GM12874 (cell line): ENCODE results near the gene COL27A1.

Experiments used
- CTCF ChIP-seq: IDR thresholded peaks from 2 replicates; pipeline ENCODE4 v1.5.1; 2011; ENCODE audit warnings: low read depth, mild to moderate bottlenecking, control low read depth, low read length, moderate library complexity; ENCODE audit not compliant: insufficient read depth

Gene COL27A1

GRCh38 chr9:114273461-114273881 lies 118.1 kb downstream of the COL27A1 start:
- no peak for TF ChIP-seq CTCF

- TF ChIP-seq CTCF, result no peak
Observed at GRCh38 chr9:114274217-114274616, 118.9 kb downstream of the COL27A1 start.

GRCh38 chr9:114275246-114276004 lies 120.1 kb downstream of the COL27A1 start:
- TF ChIP-seq CTCF, result no peak

GRCh38 chr9:114276908-114277821 lies 121.8 kb downstream of the COL27A1 start:
- no peak for TF ChIP-seq CTCF

GRCh38 chr9:114278356-114278755 lies 123.0 kb downstream of the COL27A1 start:
- no peak for TF ChIP-seq CTCF

GRCh38 chr9:114278881-114279570 lies 123.7 kb downstream of the COL27A1 start:
- no peak for TF ChIP-seq CTCF

- TF ChIP-seq CTCF, result no peak
Observed at GRCh38 chr9:114279693-114280092, 124.4 kb downstream of the COL27A1 start.
